Heart left ventricle (tissue), 13 donors: Measurements from ENCODE around the gene PHTF1.

Experiments
- POLR2A ChIP-seq, 2 donors: fragments of 450-650 bp; IDR thresholded peaks; one replicate each; pipeline ENCODE4 v1.6.1; 2017; ENCODE audit warnings: antibody characterized with exemption in 2 of 2, mild to moderate bottlenecking in 2 of 2, moderate library complexity in 2 of 2
- TF ChIP-seq, protein P1 (sequence below), 12 donors: fragments of 200-600 bp; sonication (generic) in 4 of 12; IDR thresholded peaks; one replicate each; pipeline versions ENCODE4 v1.5.0 to v1.8.0; 2018 to 2022; ENCODE audit warnings: antibody characterized with exemption in 12 of 12, mild to moderate bottlenecking in 5 of 12
- donor health status: ischemic (EF 13 %, LVEDD 7.1; RV severe dilation, severe dysfunction).
- donor health status: DM: no; HTN: yes; CAD: no.
- donor health status: DM: no; HTN: no; CAD: no.
- donor health status: ischemic (EF 25% LVEDD 6.9; RV normal size, moderate dysfunction).
- donor health status: ischemic (EF 25% LVEDD 5.7; RV mildly dilated, moderate dysfunction).
- donor health status: ischemic (EF 35%, LVEDD 5.7; RV mildly dilated, moderate dysfunction).
- donor health status: nonischemic (EF 11% LVEDD 7.7; RV severe dilation, severe dysfunction).
- donor health status: DM: yes; HTN: yes; CAD: no.
- donor health status: PGD.
- donor health status: ischemic (EF 29% LVEDD 5.4; RV normal size, mild dysfunction).
- donor health status: nonischemic (EF 23%, LVEDD 6.1; RV moderate dilation, normal function).

DNA sequence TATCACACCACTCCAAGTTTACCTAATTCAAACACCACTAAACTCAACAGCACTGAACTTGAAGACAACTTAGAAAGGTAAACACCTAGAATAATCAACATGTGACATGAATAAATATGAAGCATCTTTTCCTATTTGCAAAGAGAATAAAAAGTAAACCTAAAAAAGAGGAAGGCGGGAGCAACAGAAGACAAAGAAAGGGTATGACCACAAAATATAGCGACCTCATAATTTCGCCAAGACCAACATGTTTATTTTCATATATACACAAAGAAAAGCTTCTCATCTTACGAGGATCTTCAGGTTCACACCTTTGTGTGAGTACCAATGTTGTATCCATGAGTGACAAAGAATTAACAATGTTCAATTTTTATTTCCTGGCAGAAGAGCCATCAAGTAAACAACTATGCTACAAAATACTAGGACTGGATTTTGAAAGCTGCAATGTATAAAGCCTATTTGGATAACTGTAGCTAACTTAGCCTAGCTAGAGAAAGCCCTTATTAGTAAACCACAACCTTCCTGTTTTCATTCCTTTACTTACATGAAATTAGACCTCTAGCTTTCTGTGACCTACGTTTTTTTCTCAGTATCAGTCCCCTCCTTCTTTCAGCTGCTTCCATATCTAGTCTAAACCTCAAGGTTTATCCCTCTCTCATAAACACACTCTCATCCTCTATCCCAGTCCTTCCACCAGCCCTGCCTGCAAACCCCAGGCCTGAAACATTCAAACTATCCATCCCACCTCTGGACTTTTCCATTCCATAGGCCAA is 21.3 kb upstream of the PHTF1 start:
- TF ChIP-seq, protein P1, sequence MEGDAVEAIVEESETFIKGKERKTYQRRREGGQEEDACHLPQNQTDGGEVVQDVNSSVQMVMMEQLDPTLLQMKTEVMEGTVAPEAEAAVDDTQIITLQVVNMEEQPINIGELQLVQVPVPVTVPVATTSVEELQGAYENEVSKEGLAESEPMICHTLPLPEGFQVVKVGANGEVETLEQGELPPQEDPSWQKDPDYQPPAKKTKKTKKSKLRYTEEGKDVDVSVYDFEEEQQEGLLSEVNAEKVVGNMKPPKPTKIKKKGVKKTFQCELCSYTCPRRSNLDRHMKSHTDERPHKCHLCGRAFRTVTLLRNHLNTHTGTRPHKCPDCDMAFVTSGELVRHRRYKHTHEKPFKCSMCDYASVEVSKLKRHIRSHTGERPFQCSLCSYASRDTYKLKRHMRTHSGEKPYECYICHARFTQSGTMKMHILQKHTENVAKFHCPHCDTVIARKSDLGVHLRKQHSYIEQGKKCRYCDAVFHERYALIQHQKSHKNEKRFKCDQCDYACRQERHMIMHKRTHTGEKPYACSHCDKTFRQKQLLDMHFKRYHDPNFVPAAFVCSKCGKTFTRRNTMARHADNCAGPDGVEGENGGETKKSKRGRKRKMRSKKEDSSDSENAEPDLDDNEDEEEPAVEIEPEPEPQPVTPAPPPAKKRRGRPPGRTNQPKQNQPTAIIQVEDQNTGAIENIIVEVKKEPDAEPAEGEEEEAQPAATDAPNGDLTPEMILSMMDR (IDR thresholded peaks at IDR 0.05) = no peak
- no peak for TF ChIP-seq POLR2A (IDR thresholded peaks at IDR 0.05)
